HepG2 (cell line): ENCODE data around the gene MLN. TPM values are rescaled to one million over a fixed set of nuclear protein-coding genes. Genes with fewer than 3 reads are reported as not detected.

Experiments used
- ATAC-seq: fragments of 200-7000 bp; cut with Tn5 transposase; 3 replicates; pipeline ENCODE4 v1.9.1; 2020; ENCODE audit warnings: mild to moderate bottlenecking, moderate library complexity
- BruUV-seq: library from RNA; stranded (reverse); fragments of 400-500 nt; replicated peaks from 2 replicates; lab custom pipeline; 2021; lab: Mats Ljungman, UMichigan
- CTCF ChIA-PET: fragments of 300-600 bp; formaldehyde crosslinking; extraction: SDS; loops from one replicate; lab custom pipeline; 2021; ENCODE audit warnings: low total read pairs, inconsistent platforms, low intra/inter-chr PET ratio; lab: Yijun Ruan, JAX
- POLR2A ChIA-PET: fragments of 350-600 bp; sonication (Branson Sonifier 250); formaldehyde crosslinking; loops from one replicate; lab custom pipeline; 2020; ENCODE audit warnings: antibody characterized with exemption, inconsistent platforms; lab: Yijun Ruan, JAX
- DNase-seq: peaks from one replicate; pipeline ENCODE4 v3.0.0-alpha.2; 2015; ENCODE audit warnings: low spot score
- FAIRE-seq: peaks from 3 replicates; lab custom pipeline; 2011; peaks lifted over from hg19 to GRCh38; lab: Jason Lieb, UNC
- H2AFZ ChIP-seq: one replicate; pipeline ENCODE4 v1.6.1; 2011; ENCODE audit warnings: low read length, inconsistent platforms
- H3K27ac ChIP-seq: fragments of 300-600 bp; 3 replicates; pipeline ENCODE4 v1.8.0; 2011; ENCODE audit warnings: mixed run types, mild to moderate bottlenecking, mixed read lengths, low read length, inconsistent platforms; ENCODE audit not compliant: insufficient read depth; ENCODE audit errors: extremely low read length
- H3K27me3 ChIP-seq, 2 experiments: fragments of 200-600 bp in 1 of 2; 2 replicates in 1 of 2; 3 replicates in 1 of 2; pipeline versions ENCODE4 v1.6.0 to v1.8.0; 2011; ENCODE audit warnings: low read length in 2 of 2, mild to moderate bottlenecking in 2 of 2, moderate library complexity in 2 of 2, inconsistent platforms in 1 of 2; ENCODE audit not compliant: insufficient read depth in 2 of 2, control insufficient read depth in 1 of 2
- H3K36me3 ChIP-seq, 2 experiments: fragments of 200-600 bp in 1 of 2; replicated peaks in 1 of 2; 2 replicates in 1 of 2; 3 replicates in 1 of 2; pipeline versions ENCODE4 v1.5.1 to v1.8.0; 2011; ENCODE audit warnings: low read length in 2 of 2, inconsistent platforms in 1 of 2; ENCODE audit not compliant: insufficient read depth in 2 of 2, control insufficient read depth in 1 of 2
- H3K4me1 ChIP-seq: 2 replicates; pipeline ENCODE4 v1.5.1; 2012; ENCODE audit warnings: low read length, inconsistent platforms; ENCODE audit not compliant: insufficient read depth
- H3K4me2 ChIP-seq: 2 replicates; pipeline ENCODE4 v1.6.0; 2011; ENCODE audit warnings: low read depth, low read length, inconsistent platforms
- H3K4me3 ChIP-seq, 3 experiments: fragments of 200-600 bp in 1 of 3; sonication (generic), shearing (Covaris generic) in 1 of 3; replicated peaks in 1 of 3; 2 replicates each; pipeline ENCODE4 v1.5.1; 2011 to 2016; ENCODE audit warnings: low read length in 3 of 3, inconsistent platforms in 2 of 3, low read depth in 2 of 3, mild to moderate bottlenecking in 2 of 3, control low read depth in 1 of 3, mixed read lengths in 1 of 3; ENCODE audit not compliant: insufficient read depth in 1 of 3
- H3K79me2 ChIP-seq: one replicate; pipeline ENCODE4 v1.6.1; 2011; ENCODE audit warnings: low read length, inconsistent platforms; ENCODE audit not compliant: insufficient read depth
- H3K9ac ChIP-seq: 2 replicates; pipeline ENCODE4 v1.6.0; 2011; ENCODE audit warnings: mild to moderate bottlenecking, low read depth, low read length, inconsistent platforms; ENCODE audit not compliant: insufficient read depth
- H3K9me3 ChIP-seq: 2 replicates; pipeline ENCODE4 v1.5.1; 2012; ENCODE audit warnings: mild to moderate bottlenecking, low read length
- H4K20me1 ChIP-seq: 2 replicates; pipeline ENCODE4 v1.6.0; 2011; ENCODE audit warnings: inconsistent platforms, mild to moderate bottlenecking, low read length, moderate library complexity; ENCODE audit not compliant: insufficient read depth
- BHLHE40 ChIP-seq: IDR thresholded peaks from 2 replicates; pipeline ENCODE4 v1.6.1; 2011; ENCODE audit warnings: low read length, improper control_type of control experiment
- FLYWCH1 ChIP-seq: sonication (generic); formaldehyde crosslinking; IDR thresholded peaks from 2 replicates; pipeline ENCODE4 v1.8.1; 2023; ENCODE audit warnings: mild to moderate bottlenecking, missing genetic modification reagents
- JDP2 ChIP-seq: sonication (generic); formaldehyde crosslinking; IDR thresholded peaks from 2 replicates; pipeline ENCODE4 v1.8.1; 2022; ENCODE audit warnings: missing genetic modification reagents, borderline replicate concordance
- PHF5A ChIP-seq: IDR thresholded peaks from one replicate; pipeline ENCODE4 v1.6.1; 2018; ENCODE audit warnings: low read depth, missing genetic modification reagents; ENCODE audit not compliant: unreplicated experiment
- RBM39 ChIP-seq: fragments of 200-400 bp; formaldehyde crosslinking; IDR thresholded peaks from one replicate; pipeline ENCODE4 v1.6.1; 2018; ENCODE audit warnings: antibody characterized with exemption, mild to moderate bottlenecking, low read depth, low read length; ENCODE audit not compliant: poor library complexity, severe bottlenecking
- SMYD3 ChIP-seq: sonication (generic); formaldehyde crosslinking; IDR thresholded peaks from 2 replicates; pipeline ENCODE4 v1.8.1; 2023; ENCODE audit warnings: mild to moderate bottlenecking, missing genetic modification reagents
- ZFP36 ChIP-seq: fragments of 150-350 bp; IDR thresholded peaks from 2 replicates; pipeline ENCODE4 v1.6.1; 2018; ENCODE audit warnings: borderline replicate concordance, low read length, low read depth; ENCODE audit not compliant: partially characterized antibody
- ZNF274 ChIP-seq: sonication (generic); formaldehyde crosslinking; IDR thresholded peaks from 2 replicates; pipeline ENCODE4 v1.5.1; 2020; ENCODE audit warnings: mild to moderate bottlenecking, missing genetic modification reagents
- ZNF383 ChIP-seq: sonication (generic); formaldehyde crosslinking; IDR thresholded peaks from 2 replicates; pipeline ENCODE4 v1.4.0; 2020; ENCODE audit warnings: missing genetic modification reagents, mild to moderate bottlenecking, borderline replicate concordance
- ZNF501 ChIP-seq: sonication (generic); formaldehyde crosslinking; IDR thresholded peaks from 2 replicates; pipeline ENCODE4 v1.5.1; 2020; ENCODE audit warnings: mild to moderate bottlenecking, moderate library complexity, missing genetic modification reagents
- ZNF629 ChIP-seq: sonication (generic); formaldehyde crosslinking; conservative IDR thresholded peaks from 2 replicates; pipeline ENCODE4 v1.5.0; 2020; ENCODE audit warnings: missing genetic modification reagents
- ZNF761 ChIP-seq: sonication (generic); formaldehyde crosslinking; conservative IDR thresholded peaks from 2 replicates; pipeline ENCODE4 v1.4.0; 2020; ENCODE audit warnings: mild to moderate bottlenecking, missing genetic modification reagents
- WGBS: methylation state at CpG from one replicate; pipeline ENCODE4 v1.1.6; 2017; ENCODE audit warnings: low lambda C conversion rate; 5-methylcytosine and 5-hydroxymethylcytosine counted together
- in situ Hi-C: cut with HindIII; loops from 2 replicates; pipeline ENCODE4 v1.10.0; 2017; ENCODE audit warnings: low pct_unique_long_range_greater_than_20kb; ENCODE audit not compliant: extremely low pct_ligation_motif_present
- intact Hi-C: fragments of 100-400 bp; cut with micrococcal nuclease; formaldehyde crosslinking; loops from one replicate; pipeline ENCODE4 v1.10.0; 2022; ENCODE audit not compliant: unreplicated experiment
- polyA plus RNA-seq, 8 experiments: library from polyadenylated mRNA; depleted of rRNA in 3 of 8; stranded (reverse) in 7 of 8; unstranded in 1 of 8; fragments of >200 nt; fragmentation: Illumina TruSeq in 4 of 8; extraction: Trizol in 4 of 8; gene quantifications; 2 replicates each; pipeline versions ENCODE4 v1.2.1 to v1.2.3, GENCODE V29; 2011 to 2016; ENCODE audit warnings: low read depth in 4 of 8, missing spikeins in 1 of 8, mixed read lengths in 1 of 8; ENCODE audit not compliant: insufficient read depth in 1 of 8
- total RNA-seq, 5 experiments: library from RNA; depleted of rRNA; stranded (reverse); fragments of >200 nt; fragmentation: Illumina TruSeq; extraction: Trizol; gene quantifications; 2 replicates each; pipeline ENCODE4 v1.2.3, GENCODE V29; 2016; ENCODE audit warnings: low read depth in 1 of 5
- TF ChIP-seq, protein P1 (sequence below): IDR thresholded peaks from 2 replicates; pipeline ENCODE4 v1.6.1; 2016; ENCODE audit warnings: mild to moderate bottlenecking
- TF ChIP-seq, protein P2 (sequence below): sonication (generic); formaldehyde crosslinking; IDR thresholded peaks from 2 replicates; pipeline ENCODE4 v1.4.0; 2020; ENCODE audit warnings: missing genetic modification reagents
- TF ChIP-seq, protein P3 (sequence below): sonication (generic); formaldehyde crosslinking; IDR thresholded peaks from 2 replicates; pipeline ENCODE4 v1.8.0; 2023; ENCODE audit warnings: mild to moderate bottlenecking, missing genetic modification reagents

MLN gene
- total and polyA plus RNA-seq, 2 of the 13 experiments (the other 11 are each of a cell fraction or from before 2014, with no cell fraction given): not detected

GRCh38 chr6:33849500-33850075 lies 45.8 kb upstream of the MLN start:
- Histone ChIP-seq H4K20me1 (no peaks in the 10 kb centered on the region), H3K4me2 (no peak overlapping the region), H3K36me3 (no peaks in the 10 kb centered on the region), H3K4me1 (no peaks in the 10 kb centered on the region), H3K27ac (no peak overlapping the region), H3K9me3 (no peaks in the 10 kb centered on the region), H3K4me3 (no peak overlapping the region), H3K79me2 (no peaks in the 10 kb centered on the region), H2AFZ (no peak overlapping the region), H3K9ac (no peak overlapping the region), H3K27me3 (peaks cover 2 to 47% of the 10 kb centered on the region in 2 experiments; a peak in 4 of 5 replicates)
- intact Hi-C loops: no loop called here
- TF ChIP-seq ZNF629: peak; percentile 41; the same call in 1 of the 2 replicates
- no peak for TF ChIP-seq RBM39
- FAIRE-seq (no peak), DNase-seq (no peak), ATAC-seq (no peak)
- CTCF ChIA-PET: no interaction called here
- in situ Hi-C loops: no loop called here
- 46% methylated on average over 6 of the region's 9 CpGs for WGBS
- POLR2A ChIA-PET: no interaction called here
- no TSS peak for BruUV-seq

- CTCF ChIA-PET: no interaction called here
- no peak for DNase-seq
- Histone ChIP-seq H4K20me1 (no peaks in the 10 kb centered on the region), H3K4me2 (no peak overlapping the region), H3K36me3 (no peaks in the 10 kb centered on the region), H3K9me3 (no peaks in the 10 kb centered on the region), H3K27me3 (peaks cover 2 to 44% of the 10 kb centered on the region in 2 experiments; a peak in 4 of 5 replicates), H3K27ac (no peak overlapping the region), H3K9ac (no peak overlapping the region), H3K4me3 (no peak overlapping the region), H3K79me2 (no peaks in the 10 kb centered on the region), H2AFZ (no peak overlapping the region), H3K4me1 (no peaks in the 10 kb centered on the region)
- no peak for FAIRE-seq
- in situ Hi-C loops (no loop called here), intact Hi-C loops (no loop called here)
- no TSS peak for BruUV-seq
- POLR2A ChIA-PET: no interaction called here
- WGBS: 28% methylated on average over 3 of the region's 3 CpGs
- no peak for ATAC-seq
- TF ChIP-seq, protein P1, sequence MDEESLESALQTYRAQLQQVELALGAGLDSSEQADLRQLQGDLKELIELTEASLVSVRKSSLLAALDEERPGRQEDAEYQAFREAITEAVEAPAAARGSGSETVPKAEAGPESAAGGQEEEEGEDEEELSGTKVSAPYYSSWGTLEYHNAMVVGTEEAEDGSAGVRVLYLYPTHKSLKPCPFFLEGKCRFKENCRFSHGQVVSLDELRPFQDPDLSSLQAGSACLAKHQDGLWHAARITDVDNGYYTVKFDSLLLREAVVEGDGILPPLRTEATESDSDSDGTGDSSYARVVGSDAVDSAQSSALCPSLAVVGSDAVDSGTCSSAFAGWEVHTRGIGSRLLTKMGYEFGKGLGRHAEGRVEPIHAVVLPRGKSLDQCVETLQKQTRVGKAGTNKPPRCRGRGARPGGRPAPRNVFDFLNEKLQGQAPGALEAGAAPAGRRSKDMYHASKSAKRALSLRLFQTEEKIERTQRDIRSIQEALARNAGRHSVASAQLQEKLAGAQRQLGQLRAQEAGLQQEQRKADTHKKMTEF (CRISPR knock-in tag): no peak
- TF ChIP-seq ZNF383: no peak
- TF ChIP-seq JDP2 (CRISPR knock-in tag): no peak
- TF ChIP-seq ZNF501 (CRISPR knock-in tag): no peak
- no peak for TF ChIP-seq ZNF274 (CRISPR knock-in tag)
- TF ChIP-seq ZFP36: no peak
- TF ChIP-seq, protein P2, sequence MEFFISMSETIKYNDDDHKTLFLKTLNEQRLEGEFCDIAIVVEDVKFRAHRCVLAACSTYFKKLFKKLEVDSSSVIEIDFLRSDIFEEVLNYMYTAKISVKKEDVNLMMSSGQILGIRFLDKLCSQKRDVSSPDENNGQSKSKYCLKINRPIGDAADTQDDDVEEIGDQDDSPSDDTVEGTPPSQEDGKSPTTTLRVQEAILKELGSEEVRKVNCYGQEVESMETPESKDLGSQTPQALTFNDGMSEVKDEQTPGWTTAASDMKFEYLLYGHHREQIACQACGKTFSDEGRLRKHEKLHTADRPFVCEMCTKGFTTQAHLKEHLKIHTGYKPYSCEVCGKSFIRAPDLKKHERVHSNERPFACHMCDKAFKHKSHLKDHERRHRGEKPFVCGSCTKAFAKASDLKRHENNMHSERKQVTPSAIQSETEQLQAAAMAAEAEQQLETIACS (CRISPR knock-in tag): no peak
- no peak for TF ChIP-seq BHLHE40
- no peak for TF ChIP-seq ZNF761 (CRISPR knock-in tag)
- TF ChIP-seq, protein P3, sequence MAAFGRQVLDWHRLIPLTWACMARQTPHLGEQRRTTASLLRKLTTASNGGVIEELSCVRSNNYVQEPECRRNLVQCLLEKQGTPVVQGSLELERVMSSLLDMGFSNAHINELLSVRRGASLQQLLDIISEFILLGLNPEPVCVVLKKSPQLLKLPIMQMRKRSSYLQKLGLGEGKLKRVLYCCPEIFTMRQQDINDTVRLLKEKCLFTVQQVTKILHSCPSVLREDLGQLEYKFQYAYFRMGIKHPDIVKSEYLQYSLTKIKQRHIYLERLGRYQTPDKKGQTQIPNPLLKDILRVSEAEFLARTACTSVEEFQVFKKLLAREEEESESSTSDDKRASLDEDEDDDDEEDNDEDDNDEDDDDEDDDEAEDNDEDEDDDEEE: no peak
- TF ChIP-seq SMYD3 (CRISPR knock-in tag): no peak
- TF ChIP-seq PHF5A (CRISPR knock-in tag): no peak
- TF ChIP-seq FLYWCH1: no peak
Observed at GRCh38 chr6:33848484-33848883, 44.7 kb upstream of the MLN start.
